ENCODE data around the gene OLFML2A. TPM values are rescaled to one million over a fixed set of nuclear protein-coding genes. Genes with fewer than 3 reads are reported as not detected.

OLFML2A gene
- total RNA-seq (0.73 and 0.76 TPM in 2 replicates), polyA plus RNA-seq (0.88 and 1.2 TPM in 2 replicates), polyA minus RNA-seq (2.5 and 3.0 TPM in 2 replicates)
- total RNA-seq (2013) = 5.1 TPM

DNA sequence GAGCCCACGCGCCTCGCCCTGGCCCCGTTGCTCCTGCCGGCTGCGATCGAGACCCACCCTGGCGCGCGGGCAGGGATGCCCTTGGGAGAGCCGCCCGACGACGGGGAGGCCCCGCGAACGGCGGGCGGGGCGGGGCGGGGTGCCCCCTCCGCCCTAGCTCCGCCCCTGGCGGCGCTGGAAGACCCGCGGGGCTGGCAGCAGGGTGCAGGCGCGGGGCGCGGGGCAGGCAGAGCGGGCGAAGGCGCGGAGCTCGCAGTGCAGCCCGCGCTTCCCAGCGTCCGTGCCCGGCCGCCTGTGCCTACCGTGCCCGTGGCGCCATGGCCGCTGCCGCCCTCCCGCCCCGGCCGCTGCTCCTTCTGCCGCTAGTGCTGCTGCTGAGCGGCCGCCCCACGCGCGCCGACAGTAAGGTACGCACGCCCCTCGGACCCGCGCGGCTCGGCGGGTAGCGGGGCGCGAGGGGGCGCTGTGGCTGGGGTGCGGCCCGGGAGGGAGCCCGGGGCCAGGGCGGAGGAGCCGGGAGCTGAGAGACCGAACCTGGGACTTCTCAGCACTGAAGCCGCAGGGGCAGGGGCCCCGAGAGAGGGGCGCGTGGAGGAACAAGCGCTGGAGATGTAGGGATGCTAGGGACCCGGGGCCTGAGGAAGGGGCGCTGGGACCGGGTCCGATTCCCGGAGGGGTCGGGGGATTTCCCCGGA lies at the start of gene OLFML2A:
OLFML2A (plus strand) TSS at position 180 of the 695 bp plus-strand sequence; CDS start at position 318, 138 bp downstream.
- ChIA-PET POLR2A (no interaction called here), CTCF (interaction anchor here (0.6 to 12.0 kb wide), 8 partner anchors 8 to 1835 kb away, joined by 3 to 345 read pairs (median 6); partner anchors contain the start of genes ARPC5L, RPL35 and WDR38)
- Mint-ChIP-seq H3K27ac (peak within 1 kb of the TSS; percentile 41), H3K27me3 (peaks cover 18% of the 10 kb centered on the region), H3K9me3 (ENCODE audit: insufficient read depth) (no peaks in the 10 kb centered on the region), H3K4me3 (peak within 1 kb of the TSS; percentile 86), H3K4me1 (peaks cover 26% of the 10 kb centered on the region)
- WGBS (ENCODE audit: insufficient coverage) = 1% methylated on average over 87 of the region's 87 CpGs
- Histone ChIP-seq H4K20me1 (ENCODE audit: control insufficient read depth, insufficient read depth, low read length, poor library complexity, severe bottlenecking) (no peaks in the 10 kb centered on the region), H3K4me1 (ENCODE audit: control insufficient read depth in 2 of 2, insufficient read depth in 2 of 2, low read length in 2 of 2) (peaks cover 20 to 23% of the 10 kb centered on the region in 2 donors), H3K9me3 (ENCODE audit: control extremely low read depth in 1 of 3, control insufficient read depth in 2 of 3, insufficient read depth in 1 of 3, low read length in 2 of 3) (peaks cover 0 to 9% (median 0%) of the 10 kb centered on the region in 3 donors), H3K4me2 (replicated peaks; ENCODE audit: low read depth, low read length, poor library complexity, severe bottlenecking) (peak within 1 kb of the TSS; percentile 93), H3K79me2 (ENCODE audit: control insufficient read depth, insufficient read depth, low read length) (no peaks in the 10 kb centered on the region), H3K9ac (ENCODE audit: low read length) (peak within 1 kb of the TSS; percentile 57), H3K27ac (ENCODE audit: low read length in 2 of 2) (no peak within 1 kb of the TSS), H2AFZ (ENCODE audit: insufficient read depth, low read depth, low read length, poor library complexity, severe bottlenecking) (peak within 1 kb of the TSS; percentile 82), H3K4me3 (ENCODE audit: control extremely low read depth in 1 of 5, extremely low read depth in 1 of 5, insufficient read depth in 1 of 5, low read depth in 2 of 5, low read length in 4 of 5) (peak within 1 kb of the TSS in 4 of 5 experiments; percentile 25 to 63 (median 39)), H3K27me3 (replicated peaks in 1 of 4; ENCODE audit: control extremely low read depth in 1 of 4, control insufficient read depth in 3 of 4, insufficient read depth in 4 of 4, low read length in 3 of 4) (peaks cover 0 to 32% (median 20%) of the 10 kb centered on the region in 4 experiments), H3K36me3 (replicated peaks in 1 of 2; ENCODE audit: control extremely low read depth in 1 of 2, control insufficient read depth in 1 of 2, extremely low read depth in 1 of 2, insufficient read depth in 2 of 2, low read length in 1 of 2) (no peaks in the 10 kb centered on the region)
- DNase-seq = peak; percentile 62
- intact Hi-C loops (cut with micrococcal nuclease) = loop anchor here (10.0 kb wide), 1 partner anchor 362 kb away; the partner anchor contains the start of gene PSMB7
- TF ChIP-seq, protein P1, sequence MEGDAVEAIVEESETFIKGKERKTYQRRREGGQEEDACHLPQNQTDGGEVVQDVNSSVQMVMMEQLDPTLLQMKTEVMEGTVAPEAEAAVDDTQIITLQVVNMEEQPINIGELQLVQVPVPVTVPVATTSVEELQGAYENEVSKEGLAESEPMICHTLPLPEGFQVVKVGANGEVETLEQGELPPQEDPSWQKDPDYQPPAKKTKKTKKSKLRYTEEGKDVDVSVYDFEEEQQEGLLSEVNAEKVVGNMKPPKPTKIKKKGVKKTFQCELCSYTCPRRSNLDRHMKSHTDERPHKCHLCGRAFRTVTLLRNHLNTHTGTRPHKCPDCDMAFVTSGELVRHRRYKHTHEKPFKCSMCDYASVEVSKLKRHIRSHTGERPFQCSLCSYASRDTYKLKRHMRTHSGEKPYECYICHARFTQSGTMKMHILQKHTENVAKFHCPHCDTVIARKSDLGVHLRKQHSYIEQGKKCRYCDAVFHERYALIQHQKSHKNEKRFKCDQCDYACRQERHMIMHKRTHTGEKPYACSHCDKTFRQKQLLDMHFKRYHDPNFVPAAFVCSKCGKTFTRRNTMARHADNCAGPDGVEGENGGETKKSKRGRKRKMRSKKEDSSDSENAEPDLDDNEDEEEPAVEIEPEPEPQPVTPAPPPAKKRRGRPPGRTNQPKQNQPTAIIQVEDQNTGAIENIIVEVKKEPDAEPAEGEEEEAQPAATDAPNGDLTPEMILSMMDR (IDR thresholded peaks at IDR 0.05) = peak; percentile 24
- TF ChIP-seq EZH2 (IDR thresholded peaks at IDR 0.05; ENCODE audit: borderline replicate concordance, insufficient read depth, low read depth, low read length, poor library complexity, severe bottlenecking) = no peak
- ATAC-seq (ENCODE audit: low read depth) = peak; percentile 59

DNA sequence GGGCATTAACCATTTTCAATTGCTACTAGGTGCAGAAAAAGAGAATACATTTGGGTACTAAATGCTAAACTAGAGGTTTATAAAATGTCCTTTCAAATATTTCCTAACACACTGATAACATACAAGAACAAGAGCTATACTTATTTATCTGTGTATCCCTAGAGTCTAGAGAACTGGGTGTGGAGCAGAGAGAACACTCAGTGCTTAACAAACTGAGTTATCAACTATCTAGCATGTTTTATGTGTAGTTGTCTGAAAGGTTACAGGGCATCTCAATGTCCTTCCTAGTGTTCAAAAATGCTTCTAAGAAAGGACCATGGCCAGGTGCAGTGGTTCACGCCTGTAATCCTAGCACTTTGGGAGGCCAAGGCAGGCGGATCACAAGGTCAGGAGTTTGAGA lies 46.2 kb upstream of the OLFML2A start:
- Histone ChIP-seq H3K27me3 (replicated peaks in 1 of 4; ENCODE audit: control extremely low read depth in 1 of 4, control insufficient read depth in 3 of 4, insufficient read depth in 4 of 4, low read length in 3 of 4) (no peaks in the 10 kb centered on the region), H3K4me1 (ENCODE audit: control insufficient read depth in 2 of 2, insufficient read depth in 2 of 2, low read length in 2 of 2) (peaks cover 0 to 3% of the 10 kb centered on the region in 2 donors), H4K20me1 (ENCODE audit: control insufficient read depth, insufficient read depth, low read length, poor library complexity, severe bottlenecking) (no peaks in the 10 kb centered on the region), H3K36me3 (replicated peaks in 1 of 2; ENCODE audit: control extremely low read depth in 1 of 2, control insufficient read depth in 1 of 2, extremely low read depth in 1 of 2, insufficient read depth in 2 of 2, low read length in 1 of 2) (no peaks in the 10 kb centered on the region), H3K9ac (ENCODE audit: low read length) (no peak overlapping the region), H2AFZ (ENCODE audit: insufficient read depth, low read depth, low read length, poor library complexity, severe bottlenecking) (no peak overlapping the region), H3K4me3 (ENCODE audit: control extremely low read depth in 1 of 5, extremely low read depth in 1 of 5, insufficient read depth in 1 of 5, low read depth in 2 of 5, low read length in 4 of 5) (no peak overlapping the region), H3K79me2 (ENCODE audit: control insufficient read depth, insufficient read depth, low read length) (no peaks in the 10 kb centered on the region), H3K9me3 (ENCODE audit: control extremely low read depth in 1 of 3, control insufficient read depth in 2 of 3, insufficient read depth in 1 of 3, low read length in 2 of 3) (no peaks in the 10 kb centered on the region), H3K27ac (ENCODE audit: low read length in 2 of 2) (no peak overlapping the region), H3K4me2 (replicated peaks; ENCODE audit: low read depth, low read length, poor library complexity, severe bottlenecking) (no peak overlapping the region)
- H3K4me3 Mint-ChIP-seq = no peak overlapping the region
- intact Hi-C loops (cut with micrococcal nuclease) = no loop called here
- no peaks in the 10 kb centered on the region for H3K27me3 Mint-ChIP-seq
- H3K4me1 Mint-ChIP-seq = peaks cover 2% of the 10 kb centered on the region
- H3K9me3 Mint-ChIP-seq (ENCODE audit: insufficient read depth) = no peaks in the 10 kb centered on the region
- ChIA-PET CTCF (interaction anchor here (1.1 kb wide), 1 partner anchor 42 kb away, joined by 4 read pairs; no protein-coding TSS in a partner anchor), POLR2A (no interaction called here)
- WGBS (ENCODE audit: insufficient coverage) = 92% methylated on average over 2 of the region's 2 CpGs
- no peak for DNase-seq
- ATAC-seq (ENCODE audit: low read depth) = no peak
- no peak overlapping the region for H3K27ac Mint-ChIP-seq
- TF ChIP-seq, protein P1 (IDR thresholded peaks at IDR 0.05) = no peak
- TF ChIP-seq EZH2 (IDR thresholded peaks at IDR 0.05; ENCODE audit: borderline replicate concordance, insufficient read depth, low read depth, low read length, poor library complexity, severe bottlenecking) = no peak

All from B cell (primary cell).